Neural crest cell (in vitro differentiated cells): Measurements from ENCODE around the gene SAMD8. TPM values are rescaled to one million over a fixed set of nuclear protein-coding genes. Genes with fewer than 3 reads are reported as not detected.

ENCODE experiments used
- DNase-seq: peaks from one replicate; pipeline ENCODE4 v3.0.0; 2021; ENCODE audit warnings: low read depth, mixed read lengths, low spot score
- H3K27ac Mint-ChIP-seq: one replicate; pipeline ENCODE4 v1.8.0; 2021; ENCODE audit warnings: mild to moderate bottlenecking, mixed read lengths; ENCODE audit not compliant: unreplicated experiment
- H3K27me3 Mint-ChIP-seq: 2 replicates; pipeline ENCODE4 v1.8.0; 2021; ENCODE audit warnings: low read depth, mild to moderate bottlenecking, mixed read lengths
- H3K36me3 Mint-ChIP-seq: 2 replicates; pipeline ENCODE4 v1.8.0; 2021; ENCODE audit warnings: low read depth, mild to moderate bottlenecking, mixed read lengths
- H3K4me1 Mint-ChIP-seq: 2 replicates; pipeline ENCODE4 v1.8.0; 2021; ENCODE audit warnings: mixed read lengths
- H3K4me3 Mint-ChIP-seq: one replicate; pipeline ENCODE4 v1.8.0; 2021; ENCODE audit warnings: mild to moderate bottlenecking, mixed read lengths
- H3K9me3 Mint-ChIP-seq: 2 replicates; pipeline ENCODE4 v1.8.0; 2021; ENCODE audit warnings: mixed read lengths
- total RNA-seq: library from RNA; stranded (reverse); gene quantifications from 2 replicates; pipeline ENCODE4 v1.2.1, GENCODE V29; 2021
- TF ChIP-seq, protein P1 (sequence below): fragments of 200-600 bp; sonication (generic); conservative IDR thresholded peaks from 2 replicates; pipeline ENCODE4 v1.5.0; 2021; ENCODE audit warnings: antibody characterized with exemption, mild to moderate bottlenecking

Gene SAMD8
- total RNA-seq, 1 donor from 2014 or later, result 18.7 TPM

DNA sequence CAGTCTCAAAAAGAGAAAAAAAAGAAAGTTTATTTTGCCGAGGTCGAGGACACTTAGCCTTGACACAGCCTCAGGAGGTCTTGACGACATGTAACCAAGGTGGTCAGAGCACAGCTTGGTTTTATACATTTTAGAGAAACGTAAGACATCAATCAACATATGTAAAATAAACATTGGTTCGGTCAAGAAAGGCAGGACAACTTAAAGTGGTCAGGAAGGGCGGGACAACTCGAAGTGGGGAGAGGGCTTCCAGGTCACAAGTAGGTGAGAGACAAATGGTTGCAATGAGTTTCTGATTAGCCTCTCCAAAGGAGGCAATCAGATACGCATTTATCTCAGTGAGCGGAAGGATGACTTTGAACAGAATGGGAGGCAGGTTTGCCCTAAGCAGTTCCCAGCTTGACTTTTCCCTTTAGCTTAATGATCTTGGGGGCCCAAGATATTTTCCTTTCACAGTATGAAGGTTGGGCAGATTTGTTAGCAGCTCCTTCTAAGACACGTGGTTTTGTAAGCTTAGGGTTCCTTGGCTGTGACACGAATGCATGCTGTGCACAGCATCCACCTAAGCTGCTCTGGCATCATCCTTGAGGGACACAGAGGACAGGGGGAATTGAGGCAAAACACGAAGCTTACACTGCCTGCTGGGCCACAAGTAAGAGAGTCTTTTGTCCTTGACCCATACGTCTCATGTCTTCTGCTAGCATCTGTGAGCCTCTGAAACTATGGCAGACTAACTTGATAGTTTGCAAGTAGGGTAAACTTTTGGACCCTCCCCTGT, 95.8 kb downstream of the SAMD8 start:
- Mint-ChIP-seq H3K4me1 (peaks cover 15% of the 10 kb centered on the region), H3K4me3 (peak overlapping the region; percentile 68), H3K36me3 (no peaks in the 10 kb centered on the region), H3K27me3 (no peaks in the 10 kb centered on the region), H3K9me3 (no peaks in the 10 kb centered on the region), H3K27ac (peak overlapping the region; percentile 3)
- TF ChIP-seq, protein P1, sequence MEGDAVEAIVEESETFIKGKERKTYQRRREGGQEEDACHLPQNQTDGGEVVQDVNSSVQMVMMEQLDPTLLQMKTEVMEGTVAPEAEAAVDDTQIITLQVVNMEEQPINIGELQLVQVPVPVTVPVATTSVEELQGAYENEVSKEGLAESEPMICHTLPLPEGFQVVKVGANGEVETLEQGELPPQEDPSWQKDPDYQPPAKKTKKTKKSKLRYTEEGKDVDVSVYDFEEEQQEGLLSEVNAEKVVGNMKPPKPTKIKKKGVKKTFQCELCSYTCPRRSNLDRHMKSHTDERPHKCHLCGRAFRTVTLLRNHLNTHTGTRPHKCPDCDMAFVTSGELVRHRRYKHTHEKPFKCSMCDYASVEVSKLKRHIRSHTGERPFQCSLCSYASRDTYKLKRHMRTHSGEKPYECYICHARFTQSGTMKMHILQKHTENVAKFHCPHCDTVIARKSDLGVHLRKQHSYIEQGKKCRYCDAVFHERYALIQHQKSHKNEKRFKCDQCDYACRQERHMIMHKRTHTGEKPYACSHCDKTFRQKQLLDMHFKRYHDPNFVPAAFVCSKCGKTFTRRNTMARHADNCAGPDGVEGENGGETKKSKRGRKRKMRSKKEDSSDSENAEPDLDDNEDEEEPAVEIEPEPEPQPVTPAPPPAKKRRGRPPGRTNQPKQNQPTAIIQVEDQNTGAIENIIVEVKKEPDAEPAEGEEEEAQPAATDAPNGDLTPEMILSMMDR, result no peak
- no peak for DNase-seq

- peak overlapping the region; percentile 9 for H3K4me3 Mint-ChIP-seq
- TF ChIP-seq, protein P1, result no peak
- DNase-seq, result no peak
- no peak overlapping the region for H3K27ac Mint-ChIP-seq
- H3K9me3 Mint-ChIP-seq, result no peaks in the 10 kb centered on the region
- no peaks in the 10 kb centered on the region for H3K27me3 Mint-ChIP-seq
- peaks cover 20% of the 10 kb centered on the region for H3K4me1 Mint-ChIP-seq
- no peaks in the 10 kb centered on the region for H3K36me3 Mint-ChIP-seq
Observed at GRCh38 chr10:75207857-75208144, 96.3 kb downstream of the SAMD8 start.

GRCh38 chr10:75208181-75208580, 96.7 kb downstream of the SAMD8 start:
- DNase-seq, result no peak
- Mint-ChIP-seq H3K4me3 (peak overlapping the region; percentile 84), H3K4me1 (peaks cover 21% of the 10 kb centered on the region), H3K27ac (no peak overlapping the region), H3K9me3 (no peaks in the 10 kb centered on the region), H3K27me3 (no peaks in the 10 kb centered on the region), H3K36me3 (no peaks in the 10 kb centered on the region)
- TF ChIP-seq, protein P1, result no peak

GRCh38 chr10:75209086-75209920, 97.8 kb downstream of the SAMD8 start:
- H3K4me3 Mint-ChIP-seq, result peak overlapping the region; percentile 97
- no peaks in the 10 kb centered on the region for H3K27me3 Mint-ChIP-seq
- no peak overlapping the region for H3K27ac Mint-ChIP-seq
- DNase-seq, result no peak
- H3K36me3 Mint-ChIP-seq, result peaks cover 4% of the 10 kb centered on the region
- no peaks in the 10 kb centered on the region for H3K9me3 Mint-ChIP-seq
- H3K4me1 Mint-ChIP-seq, result peaks cover 21% of the 10 kb centered on the region
- TF ChIP-seq, protein P1, result no peak

DNA sequence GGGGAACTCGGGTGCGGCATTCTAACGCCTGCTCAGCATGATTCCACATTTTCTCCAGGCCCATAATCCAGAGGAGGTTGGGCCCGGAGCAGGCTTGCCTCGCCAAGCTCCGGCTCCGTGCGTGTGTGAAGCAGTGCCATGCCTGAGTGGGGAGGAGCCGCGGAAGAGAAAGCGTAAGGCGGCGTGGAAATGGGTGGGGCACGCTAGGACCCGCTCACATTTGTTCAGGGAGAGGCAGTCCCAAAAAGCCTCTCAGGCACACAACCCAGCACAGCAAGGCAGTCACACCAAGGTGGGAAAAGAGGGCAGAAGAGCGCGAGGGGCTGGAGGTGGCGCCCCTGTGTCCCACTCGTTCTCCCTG, 98.4 kb downstream of the SAMD8 start:
- no peak for DNase-seq
- Mint-ChIP-seq H3K27me3 (no peaks in the 10 kb centered on the region), H3K4me1 (peaks cover 21% of the 10 kb centered on the region), H3K4me3 (peak overlapping the region; percentile 97), H3K9me3 (no peaks in the 10 kb centered on the region), H3K27ac (peak overlapping the region; percentile 99), H3K36me3 (peaks cover 4% of the 10 kb centered on the region)
- TF ChIP-seq, protein P1, result no peak
